ENCODE results near the gene SUGCT.

Gene SUGCT

DNA sequence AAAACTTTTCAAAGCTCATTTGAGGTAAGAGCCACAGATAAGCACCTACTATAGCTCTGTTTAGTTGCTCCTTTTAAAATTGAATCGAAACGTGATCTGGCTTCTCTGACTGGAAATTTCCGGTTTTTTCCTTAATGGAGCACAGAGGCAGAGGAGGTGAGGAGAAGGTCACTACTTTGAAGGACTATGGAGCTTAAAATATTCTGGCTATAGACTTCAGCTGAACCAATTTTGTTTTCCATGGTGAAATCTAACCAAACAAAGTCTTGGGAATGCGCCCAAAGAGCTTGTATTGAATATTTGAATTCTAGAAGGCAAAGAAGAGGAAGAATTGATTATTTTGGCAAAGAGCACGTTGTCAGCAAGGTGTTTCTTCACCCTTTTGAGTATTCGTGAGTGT is 711.1 kb downstream of the SUGCT start:
- no peak for DNase-seq

DNA sequence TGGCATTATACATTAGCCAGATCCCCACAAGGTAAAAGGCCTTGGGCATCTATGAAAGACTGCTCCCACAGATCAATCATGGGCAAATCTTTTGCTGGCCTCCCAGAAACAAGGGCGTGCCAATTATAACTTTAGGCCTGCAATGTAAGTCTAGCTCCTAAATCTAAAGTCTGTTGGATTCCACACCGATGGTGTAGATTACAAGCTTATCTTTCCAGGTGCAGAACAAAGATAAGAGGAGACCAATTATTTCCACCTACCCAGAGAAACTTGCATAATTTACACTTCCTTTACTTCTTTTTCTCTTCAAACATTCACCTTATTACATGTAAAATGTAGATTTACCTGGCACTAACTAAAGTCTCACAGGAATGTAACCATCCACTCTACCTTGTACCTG is 713.1 kb downstream of the SUGCT start:
- no peak for DNase-seq

DNA sequence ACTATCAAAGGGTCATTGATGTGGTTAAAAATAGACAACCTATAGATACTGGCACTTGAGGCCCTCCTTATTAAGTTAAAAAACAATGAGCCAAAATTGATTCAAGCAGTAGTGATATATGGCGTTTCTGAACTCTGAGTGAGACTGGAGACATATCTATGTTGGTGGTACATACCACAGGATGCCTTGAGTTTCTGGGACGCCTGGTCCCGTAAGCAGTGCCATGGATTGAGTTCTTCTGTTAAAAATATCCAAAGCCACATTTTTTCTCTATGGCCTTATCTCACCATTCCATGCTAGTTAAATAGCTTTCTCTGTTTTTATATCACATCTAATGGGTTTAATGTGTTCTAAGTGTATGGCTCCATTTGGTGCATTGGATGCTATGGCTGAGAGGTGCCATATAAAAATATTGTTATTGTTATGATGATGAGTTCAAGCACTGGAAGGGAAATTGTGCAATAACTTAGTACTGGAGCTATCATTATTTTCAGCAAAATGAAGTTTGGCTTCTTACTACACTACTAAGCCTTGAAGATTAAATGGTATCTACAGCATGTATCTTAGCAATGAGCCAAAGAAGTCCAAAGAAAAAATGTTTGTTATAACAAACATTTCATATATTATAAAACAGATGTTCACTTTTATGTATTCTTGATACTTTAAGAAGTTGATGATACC is 713.9 kb downstream of the SUGCT start:
- DNase-seq, result no peak

GRCh38 chr7:40850017-40850416 is 715.2 kb downstream of the SUGCT start:
- no peak for DNase-seq

GRCh38 chr7:40851001-40851400 is 716.2 kb downstream of the SUGCT start:
- no peak for DNase-seq

DNA sequence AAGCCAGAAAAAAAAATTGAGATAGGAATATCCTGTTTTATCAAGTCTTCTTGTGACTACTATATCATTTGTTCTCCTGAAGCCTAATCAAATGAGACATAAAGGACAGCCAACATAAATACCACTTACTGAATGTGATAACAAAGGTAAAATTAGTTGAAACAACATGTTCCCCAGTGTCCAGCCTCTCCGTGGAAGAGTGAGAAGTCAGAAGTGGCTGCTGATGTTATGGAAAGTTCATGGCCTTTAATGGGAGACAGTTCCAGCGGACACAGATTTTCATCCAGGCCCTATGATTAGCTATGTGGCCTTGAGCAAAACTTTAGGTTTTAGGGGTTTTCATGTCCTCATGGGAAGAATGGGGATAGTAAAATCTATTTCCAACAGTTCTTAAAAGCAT is 724.3 kb downstream of the SUGCT start:
- DNase-seq, result no peak

DNA sequence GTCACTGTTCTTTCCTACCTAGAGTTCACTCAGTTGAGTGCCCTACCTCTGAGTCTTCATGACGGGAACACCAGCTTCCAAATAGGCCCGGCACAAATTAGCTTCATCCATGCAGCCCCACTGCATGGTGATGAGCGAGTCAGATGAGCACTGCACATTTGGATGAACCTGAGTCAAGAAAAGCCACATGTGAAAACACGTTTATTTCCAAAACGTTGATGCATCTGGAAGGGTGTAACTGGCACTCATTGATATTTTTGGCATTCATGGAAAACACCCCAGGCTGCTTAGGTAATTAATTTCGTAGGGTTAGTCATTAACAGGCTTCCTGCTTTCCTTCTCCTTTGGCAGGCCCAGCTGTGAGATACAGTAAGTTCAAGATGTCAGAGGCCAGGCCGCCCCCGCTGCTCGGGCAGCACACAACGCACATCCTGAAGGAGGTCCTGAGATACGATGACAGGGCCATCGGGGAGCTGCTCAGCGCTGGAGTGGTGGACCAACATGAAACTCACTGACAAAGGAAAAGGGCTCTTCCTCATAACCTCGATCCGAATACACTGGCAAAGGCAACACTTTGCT is 725.2 kb downstream of the SUGCT start:
- no peak for DNase-seq

DNA sequence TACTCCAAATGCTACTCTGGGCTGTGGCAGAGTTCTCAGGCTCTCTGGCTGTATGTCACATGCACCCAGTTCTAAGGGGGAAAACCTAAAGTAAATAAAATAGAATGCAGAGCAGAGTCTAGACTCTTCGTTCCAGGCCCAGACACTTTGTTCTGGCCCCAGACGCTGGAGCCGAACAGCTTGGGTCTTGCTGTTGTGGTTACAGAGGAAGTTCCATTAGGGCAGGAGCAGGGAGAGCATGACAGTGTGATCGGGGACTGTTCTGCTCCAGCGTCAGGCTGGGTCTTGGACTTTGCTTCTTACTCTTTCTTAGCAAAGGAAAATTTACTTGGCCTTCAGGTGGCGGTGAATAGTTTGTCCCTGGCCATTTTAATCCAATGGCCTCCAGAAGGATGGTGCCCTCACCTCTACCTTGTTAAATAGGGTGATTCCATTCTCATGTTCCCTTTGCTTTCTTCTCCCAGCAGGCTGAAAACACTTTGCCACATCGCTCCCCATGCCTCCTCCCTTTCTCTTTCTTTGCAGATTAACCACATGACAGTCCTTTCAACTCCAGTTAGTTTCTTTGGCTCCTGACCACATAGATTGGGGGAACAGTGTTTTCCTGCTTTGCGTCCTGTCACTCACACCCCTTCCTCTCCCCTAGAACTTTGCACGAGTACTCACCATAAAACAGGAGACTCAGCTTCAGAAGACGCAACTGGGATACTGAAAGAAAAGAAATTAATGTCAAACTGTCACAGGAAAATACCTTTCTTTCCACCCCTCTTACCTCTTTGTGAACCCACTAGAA is 730.8 kb downstream of the SUGCT start:
- no peak for DNase-seq

DNA sequence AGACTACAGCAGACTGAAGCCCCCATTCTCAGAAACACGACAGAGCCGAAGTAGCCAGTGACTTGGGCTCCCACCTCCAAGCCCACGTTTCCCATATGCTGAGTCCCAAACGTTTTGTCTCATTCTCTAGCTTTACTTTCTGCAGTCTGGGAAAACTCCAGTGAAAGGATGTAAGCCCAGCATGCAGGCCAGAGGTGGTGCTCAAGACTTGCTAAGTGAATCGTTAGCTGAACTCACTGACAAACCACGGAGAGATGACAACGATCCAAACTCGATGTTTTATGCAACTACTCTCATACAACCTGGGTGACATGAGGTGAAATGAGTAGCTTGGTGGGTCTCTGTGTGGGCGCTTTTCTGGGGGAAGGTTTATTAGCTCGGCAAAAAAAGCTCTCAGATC is 731.8 kb downstream of the SUGCT start:
- no peak for DNase-seq

DNA sequence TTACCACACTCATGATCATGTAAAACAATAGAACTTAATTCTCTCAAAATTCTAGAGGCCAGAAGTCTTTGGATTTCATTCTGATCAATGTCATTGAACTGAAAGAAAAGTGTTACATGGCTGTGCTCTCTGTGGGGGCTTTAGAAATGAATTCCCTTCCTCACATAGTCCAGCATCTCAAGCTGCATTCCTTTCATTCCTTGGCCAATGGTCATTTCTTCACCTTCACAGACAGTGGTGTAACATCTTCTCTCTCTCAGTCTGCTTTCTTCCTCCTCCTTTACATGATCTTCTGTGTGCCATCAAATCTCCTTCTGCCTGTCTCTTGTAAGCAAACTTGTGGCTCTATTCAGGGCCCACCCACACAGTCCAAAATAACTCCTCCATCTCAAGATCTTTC is 735.3 kb downstream of the SUGCT start:
- DNase-seq, result no peak

- DNase-seq, result no peak
These were observed 738.4 kb downstream of the SUGCT start for GRCh38 chr7:40873248-40873647.

DNA sequence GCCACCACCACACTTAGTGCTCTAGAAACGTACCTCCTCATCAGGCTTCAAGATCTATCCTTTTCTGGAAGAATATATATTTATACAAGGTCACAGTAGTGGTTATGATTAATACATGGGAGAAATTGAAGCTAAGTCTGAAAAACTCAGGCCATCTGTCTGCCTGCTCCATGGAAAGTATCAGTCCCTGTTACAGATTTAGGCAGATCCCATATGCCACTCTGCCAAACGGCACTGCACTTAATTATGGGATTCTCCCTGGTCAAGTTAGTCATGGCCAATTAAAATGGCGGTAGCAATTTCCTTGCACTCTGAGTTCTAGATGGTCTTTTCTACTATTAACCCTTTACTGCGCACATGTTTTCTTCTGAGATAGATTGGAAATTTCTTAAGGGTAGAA is 740.0 kb downstream of the SUGCT start:
- no peak for DNase-seq

DNA sequence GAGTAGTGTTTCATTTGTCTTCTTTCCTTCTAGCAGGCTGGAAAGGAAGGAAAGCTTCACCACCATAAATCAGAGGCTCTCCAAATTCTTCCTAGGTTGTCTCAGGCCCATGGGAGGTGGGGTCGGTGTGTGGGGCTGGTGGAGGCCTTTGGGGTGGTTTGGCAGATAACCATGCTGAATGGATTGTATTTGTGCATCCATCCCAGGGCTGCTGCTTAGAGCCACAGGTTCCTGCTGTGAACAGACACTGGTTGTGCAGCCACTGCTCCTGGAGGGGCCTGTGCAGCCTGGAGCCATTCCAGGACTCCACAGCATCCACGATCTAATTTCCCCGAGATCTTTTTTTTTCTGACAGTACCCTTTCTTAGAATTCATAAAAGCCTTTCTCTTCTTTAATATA is 741.8 kb downstream of the SUGCT start:
- no peak for DNase-seq

DNA sequence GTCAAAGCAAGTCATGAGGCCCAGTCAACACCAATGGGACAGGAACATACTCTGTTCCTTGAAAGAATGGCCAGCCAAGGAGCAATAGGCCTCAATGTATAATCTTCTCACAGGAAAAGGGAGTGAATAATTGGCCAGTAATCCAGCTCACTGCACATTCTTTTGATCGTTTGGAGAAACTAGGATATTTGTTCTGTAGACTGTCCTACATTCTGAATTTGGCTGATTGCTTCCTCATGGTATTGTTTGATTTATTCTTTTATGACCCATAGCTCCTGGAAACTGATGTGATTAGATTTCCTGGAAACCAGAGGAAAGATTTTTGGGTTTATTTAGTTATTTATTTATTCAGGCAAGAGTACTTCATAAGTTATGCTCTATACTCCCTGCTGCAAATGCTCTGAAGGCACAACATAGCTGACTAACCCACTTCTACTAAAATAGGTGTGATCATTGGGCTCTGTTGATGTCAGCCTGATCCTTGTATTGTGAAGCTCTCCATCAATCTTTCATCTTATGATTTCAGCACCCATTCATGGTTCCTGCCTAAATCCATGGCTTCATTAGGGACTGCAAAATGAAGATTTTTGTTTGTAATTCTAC is 745.2 kb downstream of the SUGCT start:
- DNase-seq, result no peak

DNA sequence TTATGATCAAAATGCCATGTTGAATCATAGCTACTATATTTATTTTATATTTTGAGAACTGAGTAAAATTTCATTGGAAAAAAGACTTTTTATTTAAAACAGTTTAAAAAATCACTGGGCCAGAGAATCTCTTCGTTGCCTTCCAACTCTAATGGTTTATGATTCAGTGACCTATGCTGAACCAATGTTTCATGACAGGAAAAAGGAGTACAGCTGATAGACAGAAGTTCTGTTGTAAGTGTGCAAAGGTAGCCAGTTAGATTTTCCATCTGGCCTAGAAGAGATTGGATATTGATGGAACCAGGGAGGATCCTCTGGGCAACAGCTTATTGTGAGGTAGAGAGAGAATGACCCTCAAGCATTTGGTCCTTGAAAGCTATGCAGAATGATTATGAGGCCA is 745.8 kb downstream of the SUGCT start:
- DNase-seq, result no peak

GRCh38 chr7:40881405-40881926 is 746.7 kb downstream of the SUGCT start:
- no peak for DNase-seq

DNA sequence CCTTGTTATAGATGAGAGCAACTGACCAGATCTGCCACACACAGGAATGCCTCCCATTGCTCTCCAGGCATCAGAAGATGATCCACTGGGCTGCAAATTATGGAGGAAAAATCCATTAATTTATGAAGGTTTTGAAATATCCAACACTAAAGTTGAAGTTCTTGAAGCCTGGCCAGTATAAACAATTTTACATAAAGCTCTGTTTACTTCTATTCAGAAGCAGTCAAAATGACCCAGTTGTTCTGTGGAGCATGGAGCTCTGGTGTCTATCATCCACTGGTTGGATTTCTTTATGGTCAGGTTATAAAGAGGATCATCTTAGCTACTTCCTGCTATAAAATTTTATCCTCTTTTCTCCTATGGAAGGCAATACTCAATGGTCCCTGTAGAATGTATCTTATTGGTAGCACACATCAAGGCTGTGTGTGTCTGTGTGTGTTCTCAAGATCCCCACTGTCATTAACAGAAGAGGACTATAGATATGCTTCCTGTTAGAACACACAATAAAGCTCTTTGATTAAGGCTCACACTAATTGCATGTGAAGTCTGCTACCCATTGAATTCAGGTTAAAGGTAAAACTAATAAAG is 747.4 kb downstream of the SUGCT start:
- no peak for DNase-seq

DNA sequence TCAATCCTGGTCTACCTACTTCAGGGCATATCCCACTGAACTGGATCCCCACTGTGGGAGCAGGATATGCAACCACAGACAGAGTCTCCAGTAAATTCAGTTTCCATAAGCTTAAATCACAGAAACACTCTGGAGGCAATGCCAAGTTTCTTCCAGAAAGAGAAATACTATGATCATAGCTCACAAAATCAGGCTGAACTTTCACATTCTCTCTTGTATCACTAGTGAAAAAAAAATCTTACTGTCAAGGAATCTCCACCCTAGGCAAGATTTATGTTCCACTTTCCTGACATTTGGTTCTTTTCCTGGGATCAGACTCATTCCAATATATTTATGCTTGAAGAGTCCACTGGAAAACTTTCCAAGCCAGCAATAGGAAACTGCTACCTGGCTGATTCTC is 749.0 kb downstream of the SUGCT start:
- no peak for DNase-seq

- DNase-seq, result no peak
These were observed 749.4 kb downstream of the SUGCT start for GRCh38 chr7:40884241-40884640.

GRCh38 chr7:40885503-40885902 is 750.7 kb downstream of the SUGCT start:
- DNase-seq, result no peak

DNA sequence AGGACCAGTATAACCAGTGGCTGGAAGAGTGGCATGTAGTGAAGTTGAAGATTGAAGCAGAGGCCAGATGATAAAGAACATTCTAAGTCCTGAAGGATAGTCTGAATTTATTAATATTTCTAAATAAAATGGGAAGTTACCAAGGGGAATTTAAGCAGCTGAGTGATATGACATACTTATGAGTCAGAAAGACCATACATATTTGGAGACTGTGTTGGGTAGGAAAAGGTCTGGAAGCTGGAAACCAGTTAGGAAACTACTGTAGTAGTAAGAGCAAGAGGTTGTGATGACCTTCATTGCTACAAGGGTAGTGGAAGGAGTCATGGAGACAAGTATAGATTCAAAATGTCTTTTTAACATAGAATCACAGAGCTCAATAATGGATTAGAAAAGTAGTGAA is 752.3 kb downstream of the SUGCT start:
- no peak for DNase-seq

GRCh38 chr7:40888499-40888898 is 753.7 kb downstream of the SUGCT start:
- no peak for DNase-seq

- DNase-seq, result no peak
These were observed 754.3 kb downstream of the SUGCT start for GRCh38 chr7:40889099-40889498.
